Thyroid gland (tissue), 4 donors: ENCODE measurements around the gene SUCLG2.

Experiments
- POLR2A ChIP-seq, 2 donors: fragments of 450-650 bp; IDR thresholded peaks; one replicate each; pipeline ENCODE4 v1.6.1; 2017; ENCODE audit warnings: antibody characterized with exemption in 2 of 2, mild to moderate bottlenecking in 2 of 2, moderate library complexity in 1 of 2
- TF ChIP-seq, protein P1 (sequence below), 6 experiments: fragments of 200-600 bp in 3 of 6; fragments of 450-650 bp in 3 of 6; sonication (generic) in 3 of 6; IDR thresholded peaks; one replicate each; pipeline ENCODE4 v1.5.1; 2016 to 2019; ENCODE audit warnings: antibody characterized with exemption in 6 of 6, mild to moderate bottlenecking in 2 of 6, inconsistent platforms in 1 of 6, moderate library complexity in 1 of 6

DNA sequence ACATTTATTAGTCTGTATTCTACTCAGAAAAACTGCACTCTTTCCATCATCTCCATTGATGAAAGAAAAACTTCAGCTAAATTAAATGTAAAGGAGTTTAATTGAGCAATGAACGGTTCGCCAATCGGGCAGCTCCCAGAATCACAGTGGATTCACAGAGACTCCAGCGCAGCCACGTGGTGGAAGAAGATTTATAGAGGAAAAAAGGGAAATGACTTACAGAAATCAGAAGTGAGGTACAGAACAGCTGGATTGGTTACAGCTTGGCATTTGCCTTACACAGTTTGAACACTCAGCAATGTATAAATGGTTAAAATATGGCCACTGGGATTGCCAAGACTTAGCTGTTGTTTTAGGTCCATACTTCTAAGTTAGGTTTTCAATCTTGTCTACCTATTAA lies 2.8 kb upstream of the SUCLG2 start:
- no peak for TF ChIP-seq POLR2A (IDR thresholded peaks at IDR 0.05)
- TF ChIP-seq, protein P1, sequence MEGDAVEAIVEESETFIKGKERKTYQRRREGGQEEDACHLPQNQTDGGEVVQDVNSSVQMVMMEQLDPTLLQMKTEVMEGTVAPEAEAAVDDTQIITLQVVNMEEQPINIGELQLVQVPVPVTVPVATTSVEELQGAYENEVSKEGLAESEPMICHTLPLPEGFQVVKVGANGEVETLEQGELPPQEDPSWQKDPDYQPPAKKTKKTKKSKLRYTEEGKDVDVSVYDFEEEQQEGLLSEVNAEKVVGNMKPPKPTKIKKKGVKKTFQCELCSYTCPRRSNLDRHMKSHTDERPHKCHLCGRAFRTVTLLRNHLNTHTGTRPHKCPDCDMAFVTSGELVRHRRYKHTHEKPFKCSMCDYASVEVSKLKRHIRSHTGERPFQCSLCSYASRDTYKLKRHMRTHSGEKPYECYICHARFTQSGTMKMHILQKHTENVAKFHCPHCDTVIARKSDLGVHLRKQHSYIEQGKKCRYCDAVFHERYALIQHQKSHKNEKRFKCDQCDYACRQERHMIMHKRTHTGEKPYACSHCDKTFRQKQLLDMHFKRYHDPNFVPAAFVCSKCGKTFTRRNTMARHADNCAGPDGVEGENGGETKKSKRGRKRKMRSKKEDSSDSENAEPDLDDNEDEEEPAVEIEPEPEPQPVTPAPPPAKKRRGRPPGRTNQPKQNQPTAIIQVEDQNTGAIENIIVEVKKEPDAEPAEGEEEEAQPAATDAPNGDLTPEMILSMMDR (IDR thresholded peaks at IDR 0.05) = no peak
